ENCODE results near the gene MYT1. TPM values are rescaled to one million over a fixed set of nuclear protein-coding genes. Genes with fewer than 3 reads are reported as not detected.

Gene MYT1
- total RNA-seq, 3 donors from 2014 or later: 0.12 to 0.76 (median 0.14) TPM

DNA sequence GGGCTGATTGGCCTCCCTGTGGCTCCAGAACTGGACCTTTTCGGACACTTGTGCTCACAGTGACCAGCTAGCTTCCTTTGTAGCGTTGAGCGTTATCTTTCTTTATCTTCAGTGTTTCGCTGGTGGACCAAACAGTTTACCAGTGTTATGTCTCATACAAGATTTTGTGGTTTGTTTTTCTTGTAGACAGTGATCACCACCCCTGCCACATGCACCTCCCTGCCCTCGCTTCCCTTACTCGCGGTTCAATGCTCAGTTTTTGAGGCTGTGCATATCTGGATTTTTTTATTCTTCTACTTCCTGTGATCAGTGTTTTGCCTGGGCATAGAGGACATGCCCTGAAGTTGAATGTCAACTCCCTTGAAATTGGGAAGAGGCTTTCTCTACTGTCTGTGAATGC lies 16.4 kb downstream of the MYT1 start:
- intact Hi-C loops (cut with DNase I, micrococcal nuclease): no loop called here
- no peak for TF ChIP-seq CTCF (IDR thresholded peaks at IDR 0.05)
- no peaks in the 10 kb centered on the region for H3K4me1 ChIP-seq (ENCODE audit: low read depth)
- DNase-seq (no peak), ATAC-seq (no peak)
- H3K9me3 ChIP-seq: no peaks in the 10 kb centered on the region
- H3K36me3 ChIP-seq (ENCODE audit: low read depth): no peaks in the 10 kb centered on the region
- no peak overlapping the region for H3K4me3 ChIP-seq

- DNase-seq: no peak
- no peak overlapping the region for H3K4me3 ChIP-seq
- no peaks in the 10 kb centered on the region for H3K36me3 ChIP-seq (ENCODE audit: low read depth)
- intact Hi-C loops (cut with DNase I, micrococcal nuclease): no loop called here
- TF ChIP-seq CTCF (IDR thresholded peaks at IDR 0.05): no peak
- ATAC-seq: no peak
- no peaks in the 10 kb centered on the region for H3K4me1 ChIP-seq (ENCODE audit: low read depth)
- H3K9me3 ChIP-seq: no peaks in the 10 kb centered on the region
These were observed 17.1 kb downstream of the MYT1 start for GRCh38 chr20:64181391-64181790.

DNA sequence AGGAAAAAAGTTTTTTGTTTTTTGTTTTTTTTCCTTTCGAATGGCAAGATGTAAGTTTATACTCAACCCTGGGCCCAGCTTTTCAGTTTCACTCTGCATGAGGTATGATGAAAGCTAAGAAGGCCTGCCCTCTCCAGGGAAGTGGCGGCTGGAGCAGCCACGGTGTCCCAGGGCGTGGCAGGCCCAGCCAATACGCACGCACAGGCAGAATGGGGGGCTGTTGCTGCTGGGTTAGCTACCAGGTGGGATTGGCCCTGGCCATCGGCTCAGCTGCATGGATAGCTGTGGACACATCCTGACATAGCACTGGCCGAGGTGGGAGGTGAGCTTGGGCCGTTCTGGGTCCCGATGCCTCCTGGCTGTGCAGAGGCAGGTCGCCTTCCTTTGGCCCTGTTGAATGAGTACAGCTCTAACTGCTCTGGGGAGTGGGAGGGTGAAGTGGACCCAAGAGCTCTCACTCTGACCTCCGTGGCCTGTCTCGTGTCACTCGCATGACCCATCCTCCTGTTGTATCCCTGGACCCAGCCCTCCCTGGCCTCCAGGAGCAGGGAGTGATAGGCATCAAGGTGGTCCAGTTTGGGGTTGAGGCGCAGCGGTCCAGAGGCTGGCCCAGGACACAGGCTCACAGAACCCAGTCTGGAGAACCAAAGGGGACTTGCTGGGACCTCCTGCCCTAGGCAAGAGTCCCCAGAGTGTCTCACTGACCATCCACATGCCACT lies 18.1 kb downstream of the MYT1 start:
- Histone ChIP-seq H3K4me1 (ENCODE audit: low read depth) (no peaks in the 10 kb centered on the region), H3K36me3 (ENCODE audit: low read depth) (no peaks in the 10 kb centered on the region), H3K9me3 (no peaks in the 10 kb centered on the region), H3K4me3 (no peak overlapping the region)
- intact Hi-C loops (cut with DNase I, micrococcal nuclease): no loop called here
- no peak for ATAC-seq
- TF ChIP-seq CTCF (IDR thresholded peaks at IDR 0.05): no peak
- no peak for DNase-seq

DNA sequence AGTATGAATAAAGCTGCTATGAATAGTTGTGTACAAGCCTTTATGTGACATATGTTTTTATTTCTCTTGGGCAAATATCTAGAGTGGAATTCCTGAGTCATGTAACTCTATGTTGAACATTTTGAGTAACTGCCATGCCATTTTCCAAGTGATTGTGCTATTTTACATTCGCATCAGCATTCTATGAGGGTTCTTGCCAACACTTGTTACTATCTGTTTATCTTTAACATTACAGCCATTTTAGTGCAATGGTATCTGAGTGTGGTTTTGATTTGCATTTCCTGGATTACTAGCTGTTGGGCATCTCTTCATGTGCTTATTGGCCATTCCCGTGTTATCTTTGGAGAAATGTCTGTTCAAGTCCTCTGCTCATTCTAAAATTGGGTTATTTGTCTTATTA lies 19.1 kb downstream of the MYT1 start:
- no peaks in the 10 kb centered on the region for H3K9me3 ChIP-seq
- ATAC-seq (no peak), DNase-seq (no peak)
- TF ChIP-seq CTCF (IDR thresholded peaks at IDR 0.05): no peak
- no peaks in the 10 kb centered on the region for H3K4me1 ChIP-seq (ENCODE audit: low read depth)
- intact Hi-C loops (cut with DNase I, micrococcal nuclease): no loop called here
- H3K4me3 ChIP-seq: no peak overlapping the region
- H3K36me3 ChIP-seq (ENCODE audit: low read depth): no peaks in the 10 kb centered on the region

DNA sequence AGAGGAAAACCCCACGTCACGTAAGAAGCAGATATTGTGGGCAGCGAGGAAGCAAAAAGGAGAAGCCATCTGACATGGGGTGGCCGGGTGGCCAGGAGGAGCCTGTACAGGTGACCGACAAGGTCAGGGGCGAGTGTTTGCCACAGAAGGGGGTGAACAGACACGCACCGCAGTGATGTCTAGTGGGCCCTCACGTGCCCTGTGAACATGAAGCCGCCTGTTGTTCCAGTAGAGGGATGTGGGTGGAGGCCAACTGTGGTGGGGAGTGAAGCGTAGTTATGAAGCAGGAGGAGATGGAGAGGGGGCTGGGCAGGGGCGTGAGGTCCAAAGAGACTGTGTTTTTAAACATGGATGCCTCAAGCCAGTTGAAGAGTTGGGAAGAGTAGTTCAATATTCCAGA lies 20.5 kb downstream of the MYT1 start:
- ATAC-seq: no peak
- Histone ChIP-seq H3K36me3 (ENCODE audit: low read depth) (no peaks in the 10 kb centered on the region), H3K9me3 (no peaks in the 10 kb centered on the region), H3K4me1 (ENCODE audit: low read depth) (no peaks in the 10 kb centered on the region), H3K4me3 (no peak overlapping the region)
- no peak for DNase-seq
- intact Hi-C loops (cut with DNase I, micrococcal nuclease): no loop called here
- no peak for TF ChIP-seq CTCF (IDR thresholded peaks at IDR 0.05)
